ENCODE measurements around the gene IER2. TPM values are rescaled to one million over a fixed set of nuclear protein-coding genes. Genes with fewer than 3 reads are reported as not detected.
"Not testable (repeated sequence)": the region's sequence is repeated elsewhere in the genome, so short reads cannot be mapped to it uniquely, and the experiment has no call there.

The IER2 gene
- total RNA-seq, 1 donor from 2014 or later: 31.2 TPM

GRCh38 chr19:13195678-13196077 lies 45.5 kb downstream of the IER2 start:
- DNase-seq (ENCODE audit: low read depth in 2 of 2): no peak

- no peak for DNase-seq (ENCODE audit: low read depth in 2 of 2)
These were observed 48.4 kb downstream of the IER2 start for GRCh38 chr19:13198634-13199033.

GRCh38 chr19:13202112-13202511 lies 51.9 kb downstream of the IER2 start:
- DNase-seq (ENCODE audit: low read depth in 2 of 2): not testable (repeated sequence)

Other genes starting within 250 kb of the IER2 start
- under 0.01 and 0.20 TPM in 2 replicates for gene SYCE2, start 231.1 kb upstream of the IER2 start, total RNA-seq
- gene FARSA, start 216.7 kb upstream of the IER2 start, total RNA-seq: 40.8 and 53.6 TPM in 2 replicates
- gene CALR, start 211.8 kb upstream of the IER2 start, total RNA-seq: 1,060 and 1,340 TPM in 2 replicates
- 36.8 and 60.5 TPM in 2 replicates for gene RAD23A, start 204.5 kb upstream of the IER2 start, total RNA-seq
- 18.5 and 21.1 TPM in 2 replicates for gene GADD45GIP1, start 193.2 kb upstream of the IER2 start, total RNA-seq
- under 0.01 and 0.22 TPM in 2 replicates for gene DAND5, start 180.8 kb upstream of the IER2 start, total RNA-seq
- gene NFIX, start 154.9 kb upstream of the IER2 start, total RNA-seq: 8.9 and 10.5 TPM in 2 replicates
- gene LYL1, start 47.6 kb upstream of the IER2 start, total RNA-seq: 17.3 and 28.8 TPM in 2 replicates
- gene TRMT1, start 33.7 kb upstream of the IER2 start, total RNA-seq: 17.4 and 26.6 TPM in 2 replicates
- gene NACC1, start 32.1 kb upstream of the IER2 start, total RNA-seq: 32.7 and 34.1 TPM in 2 replicates
- gene STX10, start within 50 bp of the IER2 start, total RNA-seq: 46.4 and 56.0 TPM in 2 replicates